ENCODE data around the gene SFXN5. TPM values are rescaled to one million over a fixed set of nuclear protein-coding genes. Genes with fewer than 3 reads are reported as not detected.

SFXN5 gene
- total RNA-seq, 6 experiments from 2014 or later, result 10.2 to 17.0 (median 14.7) TPM

- no peak for DNase-seq
- H3K4me1 Mint-ChIP-seq (ENCODE audit: low read depth), result peaks cover 37% of the 10 kb centered on the region
- H3K27me3 Mint-ChIP-seq (ENCODE audit: insufficient read depth), result peaks cover 2% of the 10 kb centered on the region; the same call in 1 of the 2 replicates
- no peaks in the 10 kb centered on the region for H3K9me3 Mint-ChIP-seq
- H3K36me3 Mint-ChIP-seq (ENCODE audit: low read depth), result peaks cover 11% of the 10 kb centered on the region; the same call in 1 of the 2 replicates
- no peak overlapping the region for H3K4me3 Mint-ChIP-seq
- TF ChIP-seq, protein P1, sequence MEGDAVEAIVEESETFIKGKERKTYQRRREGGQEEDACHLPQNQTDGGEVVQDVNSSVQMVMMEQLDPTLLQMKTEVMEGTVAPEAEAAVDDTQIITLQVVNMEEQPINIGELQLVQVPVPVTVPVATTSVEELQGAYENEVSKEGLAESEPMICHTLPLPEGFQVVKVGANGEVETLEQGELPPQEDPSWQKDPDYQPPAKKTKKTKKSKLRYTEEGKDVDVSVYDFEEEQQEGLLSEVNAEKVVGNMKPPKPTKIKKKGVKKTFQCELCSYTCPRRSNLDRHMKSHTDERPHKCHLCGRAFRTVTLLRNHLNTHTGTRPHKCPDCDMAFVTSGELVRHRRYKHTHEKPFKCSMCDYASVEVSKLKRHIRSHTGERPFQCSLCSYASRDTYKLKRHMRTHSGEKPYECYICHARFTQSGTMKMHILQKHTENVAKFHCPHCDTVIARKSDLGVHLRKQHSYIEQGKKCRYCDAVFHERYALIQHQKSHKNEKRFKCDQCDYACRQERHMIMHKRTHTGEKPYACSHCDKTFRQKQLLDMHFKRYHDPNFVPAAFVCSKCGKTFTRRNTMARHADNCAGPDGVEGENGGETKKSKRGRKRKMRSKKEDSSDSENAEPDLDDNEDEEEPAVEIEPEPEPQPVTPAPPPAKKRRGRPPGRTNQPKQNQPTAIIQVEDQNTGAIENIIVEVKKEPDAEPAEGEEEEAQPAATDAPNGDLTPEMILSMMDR (IDR thresholded peaks at IDR 0.05), result no peak
- no peak overlapping the region for H3K27ac Mint-ChIP-seq
Observed at GRCh38 chr2:73082523-73083410, 11.3 kb upstream of the SFXN5 start.

DNA sequence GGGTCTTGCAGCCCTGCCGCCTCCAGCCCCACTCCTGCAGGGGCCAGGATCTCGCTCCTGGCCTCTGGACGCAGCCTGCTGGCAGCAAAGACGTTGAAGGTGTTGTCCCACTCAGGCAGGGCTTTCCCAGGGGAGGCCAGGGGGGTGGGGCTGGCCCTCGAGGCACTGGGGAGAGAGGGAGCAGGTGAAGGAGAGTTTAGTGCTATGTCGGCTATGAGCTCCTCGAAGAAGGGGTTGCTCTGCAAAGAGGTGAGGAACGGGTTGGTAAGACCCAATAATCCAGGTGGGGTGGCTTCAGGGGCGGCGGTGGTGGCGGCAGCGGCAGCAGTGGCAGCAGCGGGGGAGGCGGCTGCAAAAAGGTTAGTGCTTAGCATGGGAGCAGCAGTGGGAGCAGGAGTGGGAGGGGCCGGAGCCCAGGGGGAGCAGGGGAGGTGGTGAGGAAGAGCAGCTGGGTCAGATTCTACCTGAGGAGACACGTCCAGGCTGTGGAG is 9.7 kb upstream of the SFXN5 start:
- Mint-ChIP-seq H3K36me3 (ENCODE audit: low read depth) (peaks cover 15% of the 10 kb centered on the region; the same call in 1 of the 2 replicates), H3K4me1 (ENCODE audit: low read depth) (peaks cover 22% of the 10 kb centered on the region), H3K9me3 (no peaks in the 10 kb centered on the region), H3K27ac (no peak overlapping the region), H3K27me3 (ENCODE audit: insufficient read depth) (peaks cover 3% of the 10 kb centered on the region), H3K4me3 (no peak overlapping the region)
- no peak for DNase-seq
- TF ChIP-seq, protein P1 (IDR thresholded peaks at IDR 0.05), result no peak

DNA sequence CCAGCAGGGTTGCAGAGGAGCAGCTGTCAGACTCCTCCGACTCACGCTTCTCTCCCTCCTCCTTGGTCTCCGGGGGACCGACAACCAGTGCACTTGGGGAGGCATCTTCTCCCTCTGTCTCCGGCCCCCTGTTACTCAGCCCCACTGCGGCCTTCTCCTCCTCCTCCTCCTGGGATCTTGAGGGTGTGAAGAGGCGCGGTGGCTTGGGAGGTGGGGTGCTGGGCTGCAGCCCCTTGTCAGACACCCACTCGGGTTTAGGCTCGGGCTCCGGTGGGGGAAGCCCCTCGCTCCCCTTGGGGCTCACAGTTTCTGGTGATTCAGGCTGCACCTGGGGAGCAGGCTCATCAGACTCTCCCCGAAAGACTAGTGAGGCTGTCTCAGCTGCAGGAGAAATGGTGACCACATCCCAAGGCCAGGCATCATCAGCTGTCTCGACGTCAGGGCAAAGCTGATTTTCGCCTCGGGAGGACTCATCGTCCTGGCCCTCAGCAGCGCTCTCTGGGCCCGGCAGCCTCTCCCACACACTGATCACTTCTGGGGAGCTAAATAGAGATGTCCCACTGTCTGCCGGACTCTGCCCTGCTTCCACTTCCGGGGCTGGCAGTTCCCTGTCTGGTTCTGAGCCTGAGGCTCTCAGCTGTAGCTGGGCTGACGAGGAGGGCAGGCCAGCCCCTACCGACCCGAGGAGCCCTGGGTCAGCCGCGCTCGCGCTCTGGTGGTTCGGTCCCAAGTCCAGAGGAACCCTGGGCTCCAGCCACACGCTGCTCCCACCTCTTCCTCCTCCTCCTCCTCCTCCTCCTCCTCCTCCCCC is 9.0 kb upstream of the SFXN5 start:
- TF ChIP-seq, protein P1 (IDR thresholded peaks at IDR 0.05), result no peak
- Mint-ChIP-seq H3K27ac (no peak overlapping the region), H3K9me3 (no peaks in the 10 kb centered on the region), H3K36me3 (ENCODE audit: low read depth) (peaks cover 15% of the 10 kb centered on the region; the same call in 1 of the 2 replicates), H3K4me1 (ENCODE audit: low read depth) (peaks cover 15% of the 10 kb centered on the region), H3K27me3 (ENCODE audit: insufficient read depth) (peaks cover 3% of the 10 kb centered on the region), H3K4me3 (no peak overlapping the region)
- no peak for DNase-seq

DNA sequence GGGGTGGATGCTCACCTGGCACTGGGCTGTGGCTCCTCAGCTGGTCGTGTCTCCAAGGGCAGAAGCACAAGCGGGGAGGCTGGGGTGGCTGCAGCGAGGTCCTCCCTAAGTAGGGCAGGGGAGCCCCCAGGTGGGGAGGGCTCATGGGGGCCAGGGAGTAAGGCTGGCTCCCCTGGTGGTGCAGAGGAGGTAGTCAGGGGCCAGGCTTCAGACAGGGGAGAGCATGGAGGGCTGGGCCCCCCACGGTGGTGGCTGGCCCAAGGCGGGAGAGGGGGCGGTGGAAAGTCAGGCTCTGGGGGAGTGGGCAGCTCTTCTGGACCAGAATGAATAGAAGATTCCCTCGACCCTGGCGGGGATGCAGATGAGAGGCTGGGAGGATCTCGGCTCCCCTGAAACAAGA is 8.1 kb upstream of the SFXN5 start:
- H3K27me3 Mint-ChIP-seq (ENCODE audit: insufficient read depth), result peaks cover 3% of the 10 kb centered on the region
- H3K9me3 Mint-ChIP-seq, result no peaks in the 10 kb centered on the region
- H3K36me3 Mint-ChIP-seq (ENCODE audit: low read depth), result peaks cover 15% of the 10 kb centered on the region; the same call in 1 of the 2 replicates
- H3K4me3 Mint-ChIP-seq, result no peak overlapping the region
- peaks cover 6% of the 10 kb centered on the region for H3K4me1 Mint-ChIP-seq (ENCODE audit: low read depth)
- TF ChIP-seq, protein P1 (IDR thresholded peaks at IDR 0.05), result no peak
- DNase-seq, result no peak
- H3K27ac Mint-ChIP-seq, result no peak overlapping the region; the same call in 1 of the 2 replicates
